Activated CD4-positive, alpha-beta T cell treated with anti-CD3 and anti-CD28 coated beads, Interleukin-10, Interleukin-2, amounts not matched to agents 100 ng/mL and 50 ng/mL, durations not matched to agents 16 hours and 8 hours (primary cell): ENCODE data around the gene SPACA7.
"Not testable (repeated sequence)": the region's sequence is repeated elsewhere in the genome, so short reads cannot be mapped to it uniquely, and the experiment has no call there.

Source experiments
- DNase-seq: peaks from one replicate; pipeline ENCODE4 v3.0.0-alpha.2; 2020

The SPACA7 gene

GRCh38 chr13:112351825-112352224 is 24.3 kb upstream of the SPACA7 start:
- DNase-seq: no peak

- no peak for DNase-seq
Observed at GRCh38 chr13:112353856-112354255, 22.3 kb upstream of the SPACA7 start.

- no peak for DNase-seq
Observed at GRCh38 chr13:112354330-112355273, 21.6 kb upstream of the SPACA7 start.

- no peak for DNase-seq
Observed at GRCh38 chr13:112355274-112355838, 20.8 kb upstream of the SPACA7 start.

GRCh38 chr13:112356190-112356589 is 20.0 kb upstream of the SPACA7 start:
- DNase-seq: no peak

- no peak for DNase-seq
Observed at GRCh38 chr13:112358156-112358555, 18.0 kb upstream of the SPACA7 start.

GRCh38 chr13:112362021-112362420 is 14.1 kb upstream of the SPACA7 start:
- no peak for DNase-seq

- DNase-seq: no peak
Observed at GRCh38 chr13:112363867-112364528, 12.2 kb upstream of the SPACA7 start.

- no peak for DNase-seq
Observed at GRCh38 chr13:112366907-112367646, 9.1 kb upstream of the SPACA7 start.

GRCh38 chr13:112368883-112369282 is 7.3 kb upstream of the SPACA7 start:
- no peak for DNase-seq

- no peak for DNase-seq
Observed at GRCh38 chr13:112370311-112370710, 5.8 kb upstream of the SPACA7 start.

- DNase-seq: no peak
Observed at GRCh38 chr13:112374271-112374670, 1.9 kb upstream of the SPACA7 start.

- DNase-seq: no peak
Observed at GRCh38 chr13:112391746-112392145, 15.6 kb downstream of the SPACA7 start.

GRCh38 chr13:112392719-112393118 is 16.6 kb downstream of the SPACA7 start:
- no peak for DNase-seq

GRCh38 chr13:112395022-112395421 is 18.9 kb downstream of the SPACA7 start:
- DNase-seq: not testable (repeated sequence)

- DNase-seq: not testable (repeated sequence)
Observed at GRCh38 chr13:112395941-112396340, 19.8 kb downstream of the SPACA7 start.

GRCh38 chr13:112397108-112397507 is 21.0 kb downstream of the SPACA7 start:
- DNase-seq: no peak

- DNase-seq: not testable (repeated sequence)
Observed at GRCh38 chr13:112398347-112398746, 22.2 kb downstream of the SPACA7 start.

- DNase-seq: not testable (repeated sequence)
Observed at GRCh38 chr13:112409828-112410227, 33.7 kb downstream of the SPACA7 start.

- DNase-seq: no peak
Observed at GRCh38 chr13:112416647-112417046, 40.5 kb downstream of the SPACA7 start.

- DNase-seq: no peak
Observed at GRCh38 chr13:112417079-112417478, 40.9 kb downstream of the SPACA7 start.

GRCh38 chr13:112424098-112424497 is 47.9 kb downstream of the SPACA7 start:
- no peak for DNase-seq

GRCh38 chr13:112428704-112429103 is 52.5 kb downstream of the SPACA7 start:
- DNase-seq: no peak
